Mononuclear cell (primary cell): ENCODE data around the gene ILKAP. TPM values are rescaled to one million over a fixed set of nuclear protein-coding genes. Genes with fewer than 3 reads are reported as not detected.

Experiments used
- H3K27me3 ChIP-seq: 2 replicates; pipeline ENCODE4 v1.6.0; 2011; ENCODE audit warnings: low read length, control low read depth; ENCODE audit not compliant: insufficient read depth
- H3K4me1 ChIP-seq: 2 replicates; pipeline ENCODE4 v1.5.1; 2011; ENCODE audit warnings: mild to moderate bottlenecking, low read length, control low read depth; ENCODE audit not compliant: insufficient read depth
- H3K4me3 ChIP-seq: 2 replicates; pipeline ENCODE4 v1.5.1; 2011; ENCODE audit warnings: mild to moderate bottlenecking, low read length, moderate library complexity
- H3K9me3 ChIP-seq: 2 replicates; pipeline ENCODE4 v1.5.1; 2011; ENCODE audit warnings: low read depth, mild to moderate bottlenecking, control low read depth, low read length
- total RNA-seq: library from RNA; depleted of rRNA; stranded (reverse); fragments of >200 nt; gene quantifications from one replicate; pipeline ENCODE4 v1.2.3, GENCODE V29; 2012

The ILKAP gene
- total RNA-seq, 1 donor, result 66.5 TPM

- no peaks in the 10 kb centered on the region for H3K4me1 ChIP-seq
- H3K27me3 ChIP-seq, result no peaks in the 10 kb centered on the region
- H3K4me3 ChIP-seq, result no peak overlapping the region
- H3K9me3 ChIP-seq, result no peaks in the 10 kb centered on the region
Measured at GRCh38 chr2:238125127-238125885, 78.2 kb downstream of the ILKAP start.

- Histone ChIP-seq H3K4me3 (no peak overlapping the region), H3K27me3 (no peaks in the 10 kb centered on the region), H3K9me3 (no peaks in the 10 kb centered on the region), H3K4me1 (no peaks in the 10 kb centered on the region)
Measured at GRCh38 chr2:238124488-238125126, 78.9 kb downstream of the ILKAP start.

GRCh38 chr2:238123991-238124470 is 79.5 kb downstream of the ILKAP start:
- Histone ChIP-seq H3K27me3 (no peaks in the 10 kb centered on the region), H3K4me1 (no peaks in the 10 kb centered on the region), H3K9me3 (no peaks in the 10 kb centered on the region), H3K4me3 (no peak overlapping the region)

GRCh38 chr2:238123218-238123971 is 80.1 kb downstream of the ILKAP start:
- Histone ChIP-seq H3K9me3 (no peaks in the 10 kb centered on the region), H3K4me3 (no peak overlapping the region), H3K27me3 (no peaks in the 10 kb centered on the region), H3K4me1 (no peaks in the 10 kb centered on the region)

GRCh38 chr2:238122287-238123217 is 80.9 kb downstream of the ILKAP start:
- Histone ChIP-seq H3K9me3 (no peaks in the 10 kb centered on the region), H3K4me3 (no peak overlapping the region), H3K27me3 (no peaks in the 10 kb centered on the region), H3K4me1 (no peaks in the 10 kb centered on the region)

- Histone ChIP-seq H3K4me1 (no peaks in the 10 kb centered on the region), H3K4me3 (no peak overlapping the region), H3K9me3 (no peaks in the 10 kb centered on the region), H3K27me3 (no peaks in the 10 kb centered on the region)
Measured at GRCh38 chr2:238121511-238122286, 81.8 kb downstream of the ILKAP start.

GRCh38 chr2:238120463-238121298 is 82.8 kb downstream of the ILKAP start:
- H3K27me3 ChIP-seq, result no peaks in the 10 kb centered on the region
- H3K9me3 ChIP-seq, result no peaks in the 10 kb centered on the region
- no peak overlapping the region for H3K4me3 ChIP-seq
- no peaks in the 10 kb centered on the region for H3K4me1 ChIP-seq

Other genes starting within 250 kb of the ILKAP start
- gene UBE2F, start 236.7 kb downstream of the ILKAP start, total RNA-seq, result 80.8 TPM
- 4.6 TPM for gene SCLY, start 142.7 kb downstream of the ILKAP start, total RNA-seq
- 0.10 TPM for gene ESPNL, start 103.4 kb downstream of the ILKAP start, total RNA-seq
- gene KLHL30, start 65.0 kb downstream of the ILKAP start, total RNA-seq, result not detected
- 0.10 TPM for gene ERFE, start 44.7 kb downstream of the ILKAP start, total RNA-seq
- 5.4 TPM for gene HES6, start 36.3 kb upstream of the ILKAP start, total RNA-seq
- gene PER2, start 84.9 kb upstream of the ILKAP start, total RNA-seq, result 18.7 TPM
- 3.5 TPM for gene TRAF3IP1, start 116.8 kb upstream of the ILKAP start, total RNA-seq
- gene ASB1, start 223.2 kb upstream of the ILKAP start, total RNA-seq, result 10.5 TPM